GM12878 (cell line): Measurements from ENCODE around the gene PEAR1.

Experiments
- CTCF ChIP-seq, 3 experiments: IDR thresholded peaks in 2 of 3; conservative IDR thresholded peaks in 1 of 3; 2 replicates each; pipeline ENCODE4 v1.5.1; 2011; ENCODE audit warnings: low read depth in 3 of 3, low read length in 3 of 3, mild to moderate bottlenecking in 3 of 3, control low read depth in 2 of 3, moderate library complexity in 2 of 3, inconsistent platforms in 1 of 3, mixed read lengths in 1 of 3; ENCODE audit not compliant: control insufficient read depth in 2 of 3, insufficient read depth in 1 of 3; ENCODE audit errors: extremely low read depth in 1 of 3
- ELK1 ChIP-seq: IDR thresholded peaks from 2 replicates; pipeline ENCODE4 v1.6.1; 2012; ENCODE audit warnings: low read depth, low read length, improper control_type of control experiment
- ETV6 ChIP-seq, 2 experiments: fragments of 450-650 bp in 1 of 2; IDR thresholded peaks in 1 of 2; conservative IDR thresholded peaks in 1 of 2; 2 replicates each; pipeline ENCODE4 v1.6.1; 2014; ENCODE audit warnings: antibody characterized with exemption in 1 of 2, borderline replicate concordance in 1 of 2, low read depth in 1 of 2, mild to moderate bottlenecking in 1 of 2, moderate library complexity in 1 of 2

- no peak for TF ChIP-seq ETV6 (conservative IDR thresholded peaks at IDR 0.05 in 1 of 2, IDR thresholded peaks at IDR 0.05 in 1 of 2; ENCODE audit: borderline replicate concordance in 1 of 2, low read depth in 1 of 2)
- no peak for TF ChIP-seq ELK1
- TF ChIP-seq CTCF (IDR thresholded peaks at IDR 0.05 in 2 of 3, conservative IDR thresholded peaks at IDR 0.05 in 1 of 3; ENCODE audit: control insufficient read depth in 2 of 3, extremely low read depth in 1 of 3, insufficient read depth in 1 of 3, low read depth in 3 of 3, low read length in 3 of 3), result no peak
Measured at GRCh38 chr1:156886583-156887281, 6.8 kb upstream of the PEAR1 start.
